GM21390 (cell line): ENCODE measurements around the gene BICD2.

Source experiments
- ATAC-seq: cut with Tn5 transposase; IDR thresholded peaks from one replicate; pipeline ENCODE4 v1.9.1; 2021; ENCODE audit not compliant: unreplicated experiment

Gene BICD2

GRCh38 chr9:92728831-92729734 lies 35.5 kb downstream of the BICD2 start:
- peak; percentile 82 for ATAC-seq

- ATAC-seq = no peak
Observed at GRCh38 chr9:92727716-92728700, 36.6 kb downstream of the BICD2 start.

GRCh38 chr9:92726971-92727715 lies 37.5 kb downstream of the BICD2 start:
- ATAC-seq = no peak

GRCh38 chr9:92726348-92726747 lies 38.3 kb downstream of the BICD2 start:
- no peak for ATAC-seq

GRCh38 chr9:92725766-92726165 lies 38.9 kb downstream of the BICD2 start:
- no peak for ATAC-seq

- ATAC-seq = no peak
Observed at GRCh38 chr9:92725266-92725545, 39.4 kb downstream of the BICD2 start.

GRCh38 chr9:92724528-92725265 lies 39.9 kb downstream of the BICD2 start:
- ATAC-seq = no peak

GRCh38 chr9:92723801-92724323 lies 40.8 kb downstream of the BICD2 start:
- no peak for ATAC-seq

GRCh38 chr9:92723299-92723625 lies 41.4 kb downstream of the BICD2 start:
- ATAC-seq = no peak

- no peak for ATAC-seq
Observed at GRCh38 chr9:92722386-92723298, 42.0 kb downstream of the BICD2 start.

GRCh38 chr9:92721548-92721947 lies 43.1 kb downstream of the BICD2 start:
- no peak for ATAC-seq

- no peak for ATAC-seq
Observed at GRCh38 chr9:92720807-92721535, 43.7 kb downstream of the BICD2 start.

GRCh38 chr9:92720209-92720765 lies 44.3 kb downstream of the BICD2 start:
- ATAC-seq = no peak

GRCh38 chr9:92719028-92719647 lies 45.5 kb downstream of the BICD2 start:
- ATAC-seq = no peak

GRCh38 chr9:92718086-92719001 lies 46.3 kb downstream of the BICD2 start:
- no peak for ATAC-seq

GRCh38 chr9:92717201-92718085 lies 47.2 kb downstream of the BICD2 start:
- ATAC-seq = no peak
